ENCODE data around the gene ISYNA1. TPM values are rescaled to one million over a fixed set of nuclear protein-coding genes. Genes with fewer than 3 reads are reported as not detected.

Gene ISYNA1
- polyA plus RNA-seq, 4 donors, result 85.7 to 154 (median 134) TPM

DNA sequence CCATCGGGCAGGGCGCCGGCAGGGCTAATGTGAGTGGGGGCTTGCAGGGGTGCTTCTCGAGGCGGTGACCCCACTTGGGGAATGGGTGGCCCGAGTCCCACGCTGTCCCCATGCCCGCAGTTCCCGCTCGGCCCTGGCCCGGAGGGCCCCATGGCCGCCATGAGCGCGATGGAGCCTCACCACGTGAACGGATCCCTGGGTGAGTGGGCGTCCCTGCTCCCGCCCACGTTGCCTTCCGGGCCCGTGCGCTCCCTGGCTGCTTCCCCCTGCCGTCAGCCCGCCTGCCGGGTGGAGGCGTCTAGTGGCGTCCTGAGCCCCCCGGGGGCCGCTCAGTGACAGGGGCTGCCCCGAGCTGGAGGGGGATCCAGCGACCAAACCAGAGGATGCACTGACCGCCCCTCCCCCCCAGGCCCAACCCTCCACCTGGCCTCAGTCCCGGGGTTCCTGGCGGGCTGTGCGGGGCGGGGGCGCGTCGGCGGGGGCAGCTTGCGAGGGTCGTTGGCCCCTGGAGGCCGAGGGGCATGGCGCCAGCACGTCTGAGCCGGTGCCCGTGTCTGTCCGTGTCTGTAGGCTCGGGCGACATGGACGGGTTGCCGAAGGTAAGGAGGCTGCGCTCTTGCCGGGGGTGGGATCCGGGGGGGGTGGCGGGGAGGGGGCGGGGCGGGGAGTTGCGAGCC is 4.8 kb downstream of the ISYNA1 start:
- no peak for DNase-seq (ENCODE audit: low read depth in 4 of 4, low spot score in 2 of 4)

DNA sequence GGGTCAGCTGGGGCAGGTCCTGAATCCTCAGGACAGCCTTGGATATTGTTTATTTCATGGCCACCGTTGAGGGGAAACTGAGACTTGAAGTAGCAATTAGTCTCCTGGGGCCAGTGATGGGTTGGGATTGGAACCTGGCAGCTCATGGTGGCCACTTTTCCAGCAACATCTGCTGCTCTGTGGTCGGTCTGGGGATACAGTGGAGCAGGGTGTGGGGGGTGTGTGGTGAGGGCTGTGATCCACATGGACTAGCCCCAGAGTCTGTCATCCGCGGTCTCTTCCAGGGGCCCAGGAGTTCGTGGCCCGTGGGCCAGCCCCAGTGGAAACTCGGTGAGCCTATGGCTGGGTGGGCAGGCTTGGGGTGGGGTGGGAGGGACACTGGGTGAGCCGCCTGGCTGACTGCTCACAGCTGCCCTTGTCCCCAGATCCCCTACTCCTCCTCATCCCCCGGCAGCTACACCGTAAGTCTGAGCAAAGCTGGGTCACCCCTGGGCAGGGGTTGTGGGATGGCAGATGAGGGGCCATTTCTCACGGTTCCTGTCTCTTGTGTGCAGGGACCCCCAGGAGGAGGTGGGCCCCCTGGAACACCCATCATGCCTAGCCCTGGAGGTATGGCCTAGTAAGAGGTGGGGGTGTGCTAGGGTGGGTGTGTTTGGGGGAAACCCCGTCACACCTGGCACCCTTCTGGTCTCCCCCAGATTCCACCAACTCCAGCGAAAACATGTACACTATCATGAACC is 5.5 kb downstream of the ISYNA1 start:
- no peak for DNase-seq (ENCODE audit: low read depth in 4 of 4, low spot score in 2 of 4)

DNA sequence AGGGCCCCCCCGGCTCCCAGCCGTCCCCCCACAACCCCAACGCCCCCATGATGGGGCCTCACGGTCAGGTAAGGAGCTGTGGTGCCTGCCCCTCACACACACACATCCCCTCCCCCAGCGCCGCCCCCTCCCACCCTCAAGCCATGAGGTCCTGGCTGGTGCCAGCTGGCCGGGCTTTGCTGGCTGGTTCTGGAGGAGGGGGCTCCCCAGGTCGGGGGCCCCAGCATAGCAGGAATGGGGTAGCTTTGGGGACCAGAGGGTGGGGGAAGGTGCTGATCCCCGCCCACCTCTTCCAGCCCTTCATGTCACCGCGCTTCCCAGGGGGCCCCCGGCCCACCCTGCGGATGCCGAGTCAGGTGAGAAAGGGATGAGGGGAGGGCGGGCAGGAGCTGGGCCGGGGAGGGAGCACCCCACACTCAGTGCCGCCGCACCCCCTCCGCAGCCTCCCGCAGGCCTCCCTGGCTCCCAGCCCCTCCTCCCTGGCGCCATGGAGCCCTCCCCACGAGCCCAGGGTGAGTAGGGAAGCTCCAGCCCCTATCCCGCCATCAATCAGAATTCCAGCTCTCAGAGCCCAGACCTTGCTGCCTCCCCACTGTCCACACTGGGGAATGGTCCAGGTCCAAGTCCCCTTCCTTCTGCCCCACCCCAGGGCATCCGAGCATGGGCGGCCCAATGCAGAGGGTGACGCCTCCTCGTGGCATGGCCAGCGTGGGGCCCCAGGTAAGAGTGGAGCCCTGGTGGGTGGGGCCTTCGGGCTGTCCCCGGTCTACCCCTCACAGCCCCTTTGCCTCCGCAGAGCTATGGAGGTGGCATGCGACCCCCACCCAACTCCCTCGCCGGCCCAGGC is 6.4 kb downstream of the ISYNA1 start:
- DNase-seq (ENCODE audit: low read depth in 4 of 4, low spot score in 2 of 4), result no peak

DNA sequence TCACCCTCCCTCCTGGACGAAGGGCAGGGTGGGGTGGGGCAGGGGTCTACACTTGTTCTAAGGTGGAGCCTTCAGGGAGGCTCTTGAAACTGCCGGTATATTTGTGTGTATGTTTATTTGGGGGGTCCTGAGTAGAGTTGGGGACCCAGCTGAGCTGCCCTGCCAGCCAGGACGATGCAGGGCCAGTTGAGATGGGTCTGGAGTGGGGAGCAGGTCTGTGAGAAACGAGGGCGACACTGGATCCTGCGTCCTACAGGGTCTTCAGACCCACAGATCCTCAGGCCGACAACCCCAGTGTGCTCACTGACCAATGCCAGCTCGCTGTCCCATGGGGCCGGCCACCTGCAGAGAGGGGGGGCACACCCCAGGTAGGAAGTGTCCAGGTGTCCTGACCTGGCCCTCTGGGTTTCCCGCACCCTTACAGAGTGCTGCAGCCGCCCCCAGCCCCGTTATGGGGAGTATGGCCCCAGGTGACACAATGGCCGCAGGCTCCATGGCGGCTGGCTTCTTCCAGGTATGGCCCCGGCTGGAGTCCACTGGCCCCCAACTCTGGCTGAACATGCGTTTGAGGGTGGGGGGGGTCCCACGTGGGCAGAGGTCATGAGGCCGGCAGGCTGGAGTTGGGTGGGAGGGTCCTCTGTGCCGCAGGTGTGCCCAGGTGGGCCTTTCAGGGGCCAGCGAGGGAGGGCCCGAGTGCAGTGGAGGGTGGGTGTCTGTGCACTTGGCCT is 7.4 kb downstream of the ISYNA1 start:
- DNase-seq (ENCODE audit: low read depth in 4 of 4, low spot score in 2 of 4), result no peak

DNA sequence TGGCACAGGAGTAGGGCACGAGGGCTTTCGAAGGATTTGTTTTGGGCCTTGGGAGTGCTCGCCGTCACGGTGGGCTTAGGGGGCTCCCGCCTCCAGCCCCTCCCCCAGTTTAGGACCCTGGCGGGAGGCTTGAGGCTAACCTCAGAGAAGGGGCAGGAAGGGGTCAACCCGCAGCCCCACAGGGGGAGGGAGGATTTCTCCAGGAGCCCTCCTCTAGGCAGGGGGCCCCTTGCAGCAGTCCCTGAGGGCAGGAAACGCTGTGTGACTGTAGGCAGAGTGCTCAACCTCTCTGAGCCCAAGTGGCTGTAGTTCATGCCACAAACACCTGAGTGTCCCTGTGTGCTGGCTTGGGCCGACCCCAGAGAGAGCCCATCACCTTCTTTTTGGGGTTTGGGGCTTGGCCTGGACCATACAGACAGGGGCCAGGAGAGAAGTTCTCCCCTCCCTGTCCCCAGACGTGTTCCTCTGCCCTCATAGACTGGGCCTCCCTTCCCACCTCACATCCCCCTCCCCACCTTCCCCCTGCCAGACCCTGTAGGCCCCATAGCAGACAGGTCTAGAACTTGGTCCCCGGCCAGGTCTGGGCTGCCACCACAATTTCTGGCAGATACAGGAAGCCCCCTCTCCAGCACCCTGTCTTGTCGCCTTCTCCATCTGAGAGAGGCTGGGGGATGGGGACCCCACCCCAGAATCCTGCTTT is 8.1 kb downstream of the ISYNA1 start:
- DNase-seq (ENCODE audit: low read depth in 4 of 4, low spot score in 2 of 4), result no peak

DNA sequence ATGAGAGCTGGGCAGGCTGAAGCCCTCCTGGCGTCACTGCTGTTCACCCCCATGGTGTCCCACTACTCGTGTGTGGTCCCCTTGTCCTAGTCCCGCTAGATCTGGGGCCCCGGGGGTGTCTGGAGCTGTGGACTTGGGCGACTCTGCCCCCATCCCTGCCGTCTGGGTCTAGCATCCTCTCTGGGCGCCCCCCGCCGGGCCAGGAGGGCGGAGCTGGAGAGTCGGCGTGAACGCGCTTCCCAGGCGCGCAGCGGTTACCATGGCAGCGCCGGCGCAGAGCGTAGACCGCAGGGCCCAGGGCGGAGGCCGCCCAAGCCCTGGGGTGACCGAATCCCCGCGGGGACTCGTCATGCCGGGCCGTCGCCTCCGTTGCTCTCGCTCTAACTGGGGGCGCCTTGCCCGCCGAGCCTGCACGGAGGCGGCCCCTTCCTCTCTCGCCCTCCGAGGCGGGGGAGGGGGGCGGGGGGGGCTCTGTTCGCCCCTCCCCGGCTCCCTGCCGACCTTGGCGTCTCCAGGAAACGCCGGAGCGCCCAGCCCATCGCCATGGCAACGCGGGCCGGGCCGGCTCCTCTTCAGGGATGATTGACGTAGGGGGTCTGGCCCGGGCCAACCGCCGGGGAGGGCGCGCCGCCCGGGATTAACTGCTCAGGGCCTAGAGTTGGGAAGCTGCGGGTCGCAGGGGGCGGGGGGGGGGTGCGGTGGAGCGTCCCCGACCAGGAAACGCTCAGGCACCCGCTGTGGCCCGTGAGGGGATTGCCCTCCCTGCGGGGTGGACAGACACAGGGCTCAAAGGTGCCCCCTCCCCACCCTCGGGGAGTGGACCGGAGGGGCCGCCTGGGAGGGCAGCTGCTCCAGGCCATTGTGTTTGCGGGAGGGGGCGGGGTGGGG is 8.9 kb downstream of the ISYNA1 start:
- no peak for DNase-seq (ENCODE audit: low read depth in 4 of 4, low spot score in 2 of 4)

DNA sequence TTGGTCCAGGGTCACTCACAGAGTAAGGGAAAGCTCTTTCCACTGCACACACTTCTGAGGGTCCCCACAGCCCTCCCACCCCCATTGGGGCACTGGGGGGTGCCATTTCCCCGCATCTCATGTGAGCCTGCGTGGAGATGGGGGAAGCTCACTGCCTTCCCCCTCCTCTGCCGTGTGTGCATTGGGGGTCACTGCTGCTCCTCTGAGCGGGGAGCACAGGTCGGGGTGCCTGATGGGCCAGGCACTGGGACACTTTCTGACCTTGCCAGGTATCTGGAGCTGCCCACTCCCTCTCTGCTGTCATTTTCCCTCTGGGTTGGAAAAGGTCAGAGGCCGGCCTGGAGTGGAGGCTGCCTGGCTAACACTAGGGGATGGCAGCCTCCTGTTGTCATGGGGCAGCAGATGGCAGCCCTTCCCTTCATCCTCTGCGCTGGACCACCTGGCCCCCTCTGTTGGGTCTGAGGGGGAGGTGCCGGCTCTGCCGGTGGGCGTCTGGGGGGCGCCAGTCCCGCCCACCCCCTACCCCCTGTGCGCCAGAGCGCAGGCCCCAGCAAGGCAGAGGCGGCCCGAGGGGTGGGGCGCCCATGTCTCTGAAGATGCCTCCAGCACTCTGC is 9.7 kb downstream of the ISYNA1 start:
- DNase-seq (ENCODE audit: low read depth in 4 of 4, low spot score in 2 of 4), result no peak

DNA sequence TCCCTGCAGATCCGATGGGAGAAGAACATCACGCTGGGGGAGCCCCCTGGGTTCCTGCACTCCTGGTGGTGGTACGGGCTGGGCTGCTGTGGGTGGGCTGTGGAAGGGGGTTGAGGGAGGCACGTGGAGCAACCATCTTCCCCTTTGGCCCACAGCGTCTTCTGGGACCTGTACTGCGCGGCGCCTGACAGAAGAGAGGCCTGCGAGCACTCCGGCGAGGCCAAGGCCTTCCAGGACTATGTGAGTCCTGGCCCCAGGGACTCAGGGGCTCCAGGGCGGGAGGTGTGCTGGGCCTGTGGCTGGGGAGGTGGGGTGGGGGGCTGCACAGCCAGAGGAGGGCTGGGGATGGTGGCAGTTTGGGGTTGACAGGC is 10.2 kb downstream of the ISYNA1 start:
- no peak for DNase-seq (ENCODE audit: low read depth in 4 of 4, low spot score in 2 of 4)

DNA sequence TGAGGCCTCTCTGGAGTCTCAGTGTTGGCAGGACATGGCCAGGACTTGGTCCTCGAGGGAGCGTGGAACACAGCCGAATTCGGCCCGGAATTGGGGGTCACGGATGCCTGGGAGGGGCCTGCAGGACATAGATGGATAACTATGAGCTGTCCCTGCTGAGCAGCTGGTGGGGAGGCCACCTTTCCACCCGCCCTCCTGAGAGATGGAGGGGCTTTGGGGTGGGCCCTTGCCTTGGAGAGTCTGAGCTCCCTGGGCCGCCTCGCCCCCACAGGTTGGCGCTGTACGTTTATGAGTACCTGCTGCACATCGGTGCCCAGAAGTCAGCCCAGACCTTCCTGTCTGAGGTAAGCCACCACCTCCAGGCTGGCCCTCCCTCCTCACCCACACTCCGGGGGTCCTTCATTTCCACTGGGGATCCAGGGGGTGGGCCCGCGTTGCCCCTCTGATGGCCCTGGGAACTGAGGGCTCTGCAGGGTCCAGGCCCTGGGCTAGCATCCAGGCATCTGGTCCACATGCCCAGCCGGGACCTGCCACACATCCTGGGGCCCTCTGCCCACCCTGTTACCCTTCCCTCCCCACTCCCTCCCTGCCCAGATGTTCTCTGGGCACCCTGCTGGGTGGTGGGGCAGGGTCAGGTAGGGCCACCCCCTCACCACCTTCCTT is 10.7 kb downstream of the ISYNA1 start:
- DNase-seq (ENCODE audit: low read depth in 4 of 4, low spot score in 2 of 4), result no peak

DNA sequence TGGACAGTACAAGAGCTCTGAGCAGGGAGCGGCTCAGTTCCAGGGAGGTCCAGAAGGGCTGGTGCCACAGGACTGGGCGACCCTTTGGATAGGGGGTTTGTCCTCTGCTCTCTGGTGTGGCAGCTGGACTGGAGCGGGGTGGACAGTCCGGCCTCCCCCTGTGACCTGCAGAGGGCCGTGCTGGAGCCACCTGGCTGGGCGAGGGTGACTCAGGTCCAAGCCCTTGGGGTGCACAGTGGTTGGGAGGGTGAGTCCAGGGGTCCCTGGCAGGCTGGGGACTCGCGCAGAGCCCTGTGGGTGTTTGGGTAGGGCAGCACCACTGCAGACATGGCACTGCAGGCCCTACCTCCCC is 11.5 kb downstream of the ISYNA1 start:
- no peak for DNase-seq (ENCODE audit: low read depth in 4 of 4, low spot score in 2 of 4)

DNA sequence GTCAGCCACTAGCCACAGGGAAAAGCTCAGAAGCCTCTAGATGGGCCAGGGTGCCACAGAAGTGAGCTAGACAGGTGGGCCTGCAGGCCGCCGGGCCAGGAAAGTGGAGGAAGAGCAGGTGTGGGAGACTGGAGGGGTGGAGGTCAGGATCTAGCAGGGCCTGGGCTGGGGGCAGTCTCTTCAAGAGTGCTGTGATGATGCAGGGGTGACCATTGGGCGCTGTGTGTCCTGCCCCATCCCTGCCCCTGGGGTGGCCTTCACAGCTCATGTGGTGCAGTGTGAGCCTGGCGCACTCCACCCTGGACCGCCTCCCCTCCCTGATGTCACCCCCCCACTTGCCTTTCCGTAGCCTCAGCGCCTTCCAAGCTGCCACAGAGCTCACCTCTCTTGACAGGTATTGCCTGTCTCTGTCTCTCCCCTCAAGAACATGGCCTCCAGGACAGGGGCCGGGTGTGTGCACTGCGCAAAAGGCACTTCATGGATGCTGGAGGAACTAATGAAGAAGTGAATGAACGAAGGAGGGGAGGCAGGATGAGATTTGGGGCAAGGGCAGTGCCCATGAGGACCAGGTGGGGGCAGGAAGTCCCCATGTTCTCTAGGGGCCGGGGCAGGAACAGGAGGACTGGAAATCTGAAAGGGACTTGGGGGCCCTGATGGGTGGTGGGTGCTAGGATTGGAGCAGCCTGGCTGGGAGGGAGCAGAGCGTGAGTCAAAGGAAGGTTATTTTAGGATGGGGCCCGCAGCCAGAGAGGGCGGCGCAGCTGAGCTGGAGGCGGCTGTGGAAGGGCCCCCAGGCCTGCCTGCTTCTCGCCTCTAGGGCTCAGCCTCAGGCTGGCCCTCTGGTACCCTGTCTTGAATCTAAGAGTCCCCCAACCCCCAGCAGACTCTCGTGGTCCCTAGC is 12.2 kb downstream of the ISYNA1 start:
- DNase-seq (ENCODE audit: low read depth in 4 of 4, low spot score in 2 of 4), result no peak

DNA sequence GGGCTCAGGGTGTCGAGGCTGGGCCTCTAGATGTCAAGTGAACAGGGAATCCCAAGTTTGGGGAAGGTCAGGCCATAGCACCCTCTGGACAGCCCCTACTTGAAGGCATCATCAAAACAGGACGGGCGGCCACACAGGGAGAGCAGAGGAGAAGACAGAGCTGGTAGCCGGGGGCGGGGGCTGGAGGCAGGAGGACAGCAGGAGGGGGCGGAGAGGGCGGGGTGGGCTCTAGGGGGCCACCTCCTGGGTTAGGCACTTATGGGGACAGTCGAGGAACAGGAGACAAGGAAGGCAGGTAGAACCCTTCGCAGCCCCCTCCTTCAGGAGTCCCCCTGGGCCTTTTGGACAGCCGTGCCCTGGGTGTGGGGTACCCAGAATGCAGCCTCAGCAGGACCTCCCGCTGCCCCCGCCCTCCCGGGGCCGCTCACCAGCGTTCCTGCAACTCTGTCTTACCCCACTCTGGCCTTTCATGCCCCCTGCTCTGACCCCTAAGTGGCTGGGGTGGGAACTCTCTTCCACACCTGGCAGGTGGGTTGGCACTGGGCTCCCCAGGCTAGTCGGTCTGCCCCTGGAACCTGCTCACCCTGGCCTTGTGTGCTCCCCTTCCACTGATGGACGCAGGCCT is 12.9 kb downstream of the ISYNA1 start:
- no peak for DNase-seq (ENCODE audit: low read depth in 4 of 4, low spot score in 2 of 4)

DNA sequence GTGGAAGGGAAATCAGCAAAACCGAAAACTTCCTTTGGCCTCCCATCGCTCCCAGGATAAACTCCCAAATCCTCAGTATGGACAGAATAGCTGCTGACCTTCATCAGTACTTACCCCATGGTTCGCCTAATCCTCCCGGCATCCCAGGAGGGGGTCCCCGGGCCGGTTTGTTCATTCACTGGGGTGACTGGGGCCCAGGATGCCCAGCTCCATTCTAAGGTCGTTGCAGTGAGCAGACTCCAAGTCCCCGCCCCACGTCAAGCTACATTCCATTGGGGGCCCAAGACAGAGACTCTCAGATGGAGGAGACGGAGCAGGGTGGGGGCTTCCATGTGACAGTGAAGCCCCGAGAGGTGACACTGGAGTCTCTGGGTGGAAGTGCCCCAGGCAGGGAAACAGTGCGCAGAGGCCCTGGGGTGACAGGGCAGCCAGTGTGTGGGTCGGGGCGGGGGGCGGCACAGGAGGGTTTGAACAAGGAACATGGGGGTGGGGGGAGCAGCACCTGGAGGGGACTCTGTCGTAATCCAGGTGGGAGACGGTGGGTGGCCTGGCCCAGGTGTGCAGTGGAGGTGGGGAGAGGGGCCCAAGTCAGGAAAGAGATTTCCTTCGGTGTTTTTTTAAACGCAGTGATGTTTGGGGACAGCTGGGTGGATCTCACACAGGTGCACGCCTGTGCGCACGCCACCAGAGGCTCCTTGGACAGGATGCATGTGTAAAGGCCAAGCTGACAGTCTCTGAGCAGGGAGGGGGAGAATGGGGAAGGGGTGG is 13.6 kb downstream of the ISYNA1 start:
- no peak for DNase-seq (ENCODE audit: low read depth in 4 of 4, low spot score in 2 of 4)

DNA sequence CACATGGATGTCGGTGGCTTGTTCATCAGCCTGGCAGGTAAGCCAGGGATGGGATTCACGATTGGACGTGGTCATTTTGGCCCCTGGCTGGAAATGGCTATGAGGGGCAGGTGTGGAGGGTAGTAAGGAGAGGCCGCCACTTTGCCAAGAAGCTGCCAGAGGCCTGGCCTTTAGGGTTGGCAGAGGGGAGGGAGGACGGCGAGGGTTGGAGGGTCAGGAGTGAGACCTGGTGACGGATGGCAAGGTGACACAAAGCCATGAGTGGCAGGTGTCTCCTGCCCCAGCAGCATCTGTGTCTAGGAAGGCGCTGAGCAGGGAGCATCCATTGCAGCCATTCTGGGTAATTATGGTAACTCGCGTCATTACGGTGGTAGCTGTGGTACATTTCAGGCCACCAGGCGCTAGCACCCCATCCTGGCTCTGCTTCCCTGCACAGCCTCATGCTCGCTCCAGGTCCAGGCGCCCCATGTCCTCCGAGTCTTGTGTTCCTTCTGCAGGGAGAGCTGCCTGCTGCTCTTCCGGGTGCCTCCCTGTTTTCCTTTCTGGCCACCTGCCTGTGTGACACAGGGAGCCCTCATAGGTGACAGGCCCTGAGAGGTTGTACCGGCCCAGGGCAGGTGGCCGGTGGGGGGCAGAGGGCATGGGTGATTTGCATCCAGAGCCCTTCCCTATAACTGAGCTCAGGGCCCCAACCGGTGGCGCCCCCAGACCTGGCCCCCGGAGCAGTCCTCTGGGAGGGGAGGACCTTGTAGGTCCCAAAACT is 14.5 kb downstream of the ISYNA1 start:
- no peak for DNase-seq (ENCODE audit: low read depth in 4 of 4, low spot score in 2 of 4)

DNA sequence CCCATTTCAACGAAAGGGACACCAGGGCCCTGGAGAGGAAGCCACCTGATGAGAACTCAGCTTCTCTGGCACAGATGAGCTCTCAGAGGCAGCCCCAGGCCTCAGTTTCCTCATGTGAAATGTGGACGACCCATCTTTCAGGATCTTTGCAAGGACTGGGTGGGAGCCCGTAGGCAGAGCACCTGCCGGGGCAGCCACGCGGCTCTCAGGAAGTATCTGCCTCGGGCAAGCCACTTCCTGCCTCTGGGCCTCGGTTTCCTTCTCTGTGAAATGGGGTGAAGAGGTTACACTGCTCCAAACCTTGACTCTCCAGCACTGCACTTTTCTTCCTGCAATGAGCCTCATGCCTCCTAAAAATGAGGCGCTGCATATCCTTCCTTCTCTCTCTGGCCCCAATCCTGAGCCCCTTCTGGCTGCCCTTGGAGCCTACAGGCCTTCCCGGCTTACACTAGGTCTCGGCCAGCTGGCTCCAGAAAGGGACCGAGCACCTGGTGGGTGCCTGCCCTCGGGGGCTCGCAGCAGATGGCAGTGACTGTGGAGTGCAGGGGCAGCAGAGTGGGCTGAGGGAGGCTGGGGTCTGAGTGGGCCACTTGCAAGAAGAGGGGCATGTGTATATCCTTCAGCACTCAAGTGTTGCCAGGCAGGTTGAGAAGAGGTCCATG is 15.3 kb downstream of the ISYNA1 start:
- no peak for DNase-seq (ENCODE audit: low read depth in 4 of 4, low spot score in 2 of 4)

Data from left renal cortex interstitium (tissue), 4 donors.